ENCODE measurements around the gene LPAR4.
"Not testable (repeated sequence)": the region's sequence is repeated elsewhere in the genome, so short reads cannot be mapped to it uniquely, and the experiment has no call there.

The LPAR4 gene

GRCh38 chrX:78747489-78747888 is at the start of gene LPAR4:
TSS of gene LPAR4 (plus strand) at chrX:78747720. CDS start at chrX:78754870, 7,150 bp downstream.
- no peak for DNase-seq (ENCODE audit: low read depth)

- no peak for DNase-seq (ENCODE audit: low read depth)
Observed at GRCh38 chrX:78706071-78706470, 41.4 kb upstream of the LPAR4 start.

- DNase-seq (ENCODE audit: low read depth) = no peak
Observed at GRCh38 chrX:78708262-78708661, 39.3 kb upstream of the LPAR4 start.

- DNase-seq (ENCODE audit: low read depth) = no peak
Observed at GRCh38 chrX:78708816-78709215, 38.7 kb upstream of the LPAR4 start.

- DNase-seq (ENCODE audit: low read depth) = no peak
Observed at GRCh38 chrX:78710171-78710570, 37.3 kb upstream of the LPAR4 start.

GRCh38 chrX:78712336-78712735 is 35.2 kb upstream of the LPAR4 start:
- DNase-seq (ENCODE audit: low read depth) = no peak

GRCh38 chrX:78725287-78725686 is 22.2 kb upstream of the LPAR4 start:
- DNase-seq (ENCODE audit: low read depth) = no peak

- DNase-seq (ENCODE audit: low read depth) = no peak
Observed at GRCh38 chrX:78746496-78746895, 1.0 kb upstream of the LPAR4 start.

- no peak for DNase-seq (ENCODE audit: low read depth)
Observed at GRCh38 chrX:78747971-78748370, 451 bp downstream of the LPAR4 start.

GRCh38 chrX:78748846-78749245 is 1.3 kb downstream of the LPAR4 start:
- no peak for DNase-seq (ENCODE audit: low read depth)

- no peak for DNase-seq (ENCODE audit: low read depth)
Observed at GRCh38 chrX:78753571-78753970, 6.1 kb downstream of the LPAR4 start.

GRCh38 chrX:78754917-78755316 is 7.4 kb downstream of the LPAR4 start:
- DNase-seq (ENCODE audit: low read depth) = no peak

- no peak for DNase-seq (ENCODE audit: low read depth)
Observed at GRCh38 chrX:78759081-78759480, 11.6 kb downstream of the LPAR4 start.

- DNase-seq (ENCODE audit: low read depth) = no peak
Observed at GRCh38 chrX:78769101-78769755, 21.7 kb downstream of the LPAR4 start.

GRCh38 chrX:78769946-78770345 is 22.4 kb downstream of the LPAR4 start:
- no peak for DNase-seq (ENCODE audit: low read depth)

- DNase-seq (ENCODE audit: low read depth) = no peak
Observed at GRCh38 chrX:78796916-78797315, 49.4 kb downstream of the LPAR4 start.

- no peak for DNase-seq (ENCODE audit: low read depth)
Observed at GRCh38 chrX:78800114-78800513, 52.6 kb downstream of the LPAR4 start.

GRCh38 chrX:78800694-78801093 is 53.2 kb downstream of the LPAR4 start:
- no peak for DNase-seq (ENCODE audit: low read depth)

GRCh38 chrX:78801522-78801921 is 54.0 kb downstream of the LPAR4 start:
- DNase-seq (ENCODE audit: low read depth) = no peak

GRCh38 chrX:78802526-78802925 is 55.0 kb downstream of the LPAR4 start:
- not testable (repeated sequence) for DNase-seq (ENCODE audit: low read depth)
